ENCODE data around the gene ICA1L.
"Not testable (repeated sequence)": the region's sequence is repeated elsewhere in the genome, so short reads cannot be mapped to it uniquely, and the experiment has no call there.

DNA sequence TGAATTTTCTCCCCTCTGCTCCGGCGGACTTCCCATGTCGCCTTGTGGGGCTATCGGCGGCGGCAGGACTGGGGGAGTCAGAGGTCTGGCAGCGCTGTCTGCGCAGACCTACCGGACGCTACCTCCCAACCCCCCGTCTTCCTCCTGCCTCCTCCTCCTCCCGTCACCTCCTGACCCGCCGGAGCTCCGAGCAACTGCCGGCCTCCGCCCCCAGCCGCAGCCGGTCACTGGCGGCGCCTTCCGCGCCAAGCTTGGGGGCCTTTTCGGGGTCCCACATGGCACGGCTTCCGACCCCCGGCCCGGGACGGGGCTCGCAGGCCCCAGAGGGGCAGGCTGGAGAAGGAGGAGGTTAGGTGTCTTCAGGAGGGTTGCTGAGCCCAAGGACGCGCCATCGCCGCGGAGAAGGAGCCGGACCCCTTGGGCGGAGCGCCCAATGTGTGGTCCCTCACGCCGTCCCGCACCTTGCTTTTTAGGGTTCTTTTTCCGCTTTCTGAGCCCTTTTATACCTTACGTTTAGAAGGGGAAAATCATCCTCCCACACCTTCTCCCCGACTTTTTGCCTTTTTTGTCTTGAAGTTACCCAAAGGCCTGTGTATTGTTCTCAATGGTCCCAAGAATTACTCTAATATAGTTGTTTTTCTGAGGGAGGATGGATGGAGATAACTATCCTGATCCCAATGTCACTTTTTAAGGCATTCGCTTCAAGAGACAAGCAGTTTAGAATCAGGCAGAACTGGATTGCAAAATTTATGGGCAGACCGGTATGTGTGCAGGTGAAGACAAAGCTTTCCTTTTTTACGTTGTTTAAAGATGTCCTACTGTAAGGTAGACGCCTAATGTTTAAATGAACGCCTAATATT, 41.0 kb upstream of the ICA1L start:
- not testable (repeated sequence) for TF ChIP-seq ZNF8 (CRISPR knock-in tag; IDR thresholded peaks at IDR 0.05); ARNTL (CRISPR knock-in tag; IDR thresholded peaks at IDR 0.05; ENCODE audit: borderline replicate concordance, low read depth); GLIS3 (CRISPR knock-in tag; IDR thresholded peaks at IDR 0.05); ZNF565 (CRISPR knock-in tag; conservative IDR thresholded peaks at IDR 0.05; ENCODE audit: low read depth); ZFP30 (CRISPR knock-in tag; IDR thresholded peaks at IDR 0.05); PPARA (CRISPR knock-in tag; IDR thresholded peaks at IDR 0.05; ENCODE audit: borderline replicate concordance); ZNF70 (CRISPR knock-in tag; IDR thresholded peaks at IDR 0.05); ZFP3 (CRISPR knock-in tag; IDR thresholded peaks at IDR 0.05); BACH2 (CRISPR knock-in tag; IDR thresholded peaks at IDR 0.05; ENCODE audit: borderline replicate concordance); ZC3H10 (CRISPR knock-in tag; IDR thresholded peaks at IDR 0.05)
- TF ChIP-seq, protein P1, sequence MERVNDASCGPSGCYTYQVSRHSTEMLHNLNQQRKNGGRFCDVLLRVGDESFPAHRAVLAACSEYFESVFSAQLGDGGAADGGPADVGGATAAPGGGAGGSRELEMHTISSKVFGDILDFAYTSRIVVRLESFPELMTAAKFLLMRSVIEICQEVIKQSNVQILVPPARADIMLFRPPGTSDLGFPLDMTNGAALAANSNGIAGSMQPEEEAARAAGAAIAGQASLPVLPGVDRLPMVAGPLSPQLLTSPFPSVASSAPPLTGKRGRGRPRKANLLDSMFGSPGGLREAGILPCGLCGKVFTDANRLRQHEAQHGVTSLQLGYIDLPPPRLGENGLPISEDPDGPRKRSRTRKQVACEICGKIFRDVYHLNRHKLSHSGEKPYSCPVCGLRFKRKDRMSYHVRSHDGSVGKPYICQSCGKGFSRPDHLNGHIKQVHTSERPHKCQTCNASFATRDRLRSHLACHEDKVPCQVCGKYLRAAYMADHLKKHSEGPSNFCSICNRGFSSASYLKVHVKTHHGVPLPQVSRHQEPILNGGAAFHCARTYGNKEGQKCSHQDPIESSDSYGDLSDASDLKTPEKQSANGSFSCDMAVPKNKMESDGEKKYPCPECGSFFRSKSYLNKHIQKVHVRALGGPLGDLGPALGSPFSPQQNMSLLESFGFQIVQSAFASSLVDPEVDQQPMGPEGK (CRISPR knock-in tag; IDR thresholded peaks at IDR 0.05; ENCODE audit: borderline replicate concordance): not testable (repeated sequence)
- TF ChIP-seq, protein P2, sequence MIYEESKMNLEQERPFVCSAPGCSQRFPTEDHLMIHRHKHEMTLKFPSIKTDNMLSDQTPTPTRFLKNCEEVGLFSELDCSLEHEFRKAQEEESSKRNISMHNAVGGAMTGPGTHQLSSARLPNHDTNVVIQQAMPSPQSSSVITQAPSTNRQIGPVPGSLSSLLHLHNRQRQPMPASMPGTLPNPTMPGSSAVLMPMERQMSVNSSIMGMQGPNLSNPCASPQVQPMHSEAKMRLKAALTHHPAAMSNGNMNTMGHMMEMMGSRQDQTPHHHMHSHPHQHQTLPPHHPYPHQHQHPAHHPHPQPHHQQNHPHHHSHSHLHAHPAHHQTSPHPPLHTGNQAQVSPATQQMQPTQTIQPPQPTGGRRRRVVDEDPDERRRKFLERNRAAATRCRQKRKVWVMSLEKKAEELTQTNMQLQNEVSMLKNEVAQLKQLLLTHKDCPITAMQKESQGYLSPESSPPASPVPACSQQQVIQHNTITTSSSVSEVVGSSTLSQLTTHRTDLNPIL (CRISPR knock-in tag; IDR thresholded peaks at IDR 0.05; ENCODE audit: low read depth): not testable (repeated sequence)
- TF ChIP-seq, protein P3, sequence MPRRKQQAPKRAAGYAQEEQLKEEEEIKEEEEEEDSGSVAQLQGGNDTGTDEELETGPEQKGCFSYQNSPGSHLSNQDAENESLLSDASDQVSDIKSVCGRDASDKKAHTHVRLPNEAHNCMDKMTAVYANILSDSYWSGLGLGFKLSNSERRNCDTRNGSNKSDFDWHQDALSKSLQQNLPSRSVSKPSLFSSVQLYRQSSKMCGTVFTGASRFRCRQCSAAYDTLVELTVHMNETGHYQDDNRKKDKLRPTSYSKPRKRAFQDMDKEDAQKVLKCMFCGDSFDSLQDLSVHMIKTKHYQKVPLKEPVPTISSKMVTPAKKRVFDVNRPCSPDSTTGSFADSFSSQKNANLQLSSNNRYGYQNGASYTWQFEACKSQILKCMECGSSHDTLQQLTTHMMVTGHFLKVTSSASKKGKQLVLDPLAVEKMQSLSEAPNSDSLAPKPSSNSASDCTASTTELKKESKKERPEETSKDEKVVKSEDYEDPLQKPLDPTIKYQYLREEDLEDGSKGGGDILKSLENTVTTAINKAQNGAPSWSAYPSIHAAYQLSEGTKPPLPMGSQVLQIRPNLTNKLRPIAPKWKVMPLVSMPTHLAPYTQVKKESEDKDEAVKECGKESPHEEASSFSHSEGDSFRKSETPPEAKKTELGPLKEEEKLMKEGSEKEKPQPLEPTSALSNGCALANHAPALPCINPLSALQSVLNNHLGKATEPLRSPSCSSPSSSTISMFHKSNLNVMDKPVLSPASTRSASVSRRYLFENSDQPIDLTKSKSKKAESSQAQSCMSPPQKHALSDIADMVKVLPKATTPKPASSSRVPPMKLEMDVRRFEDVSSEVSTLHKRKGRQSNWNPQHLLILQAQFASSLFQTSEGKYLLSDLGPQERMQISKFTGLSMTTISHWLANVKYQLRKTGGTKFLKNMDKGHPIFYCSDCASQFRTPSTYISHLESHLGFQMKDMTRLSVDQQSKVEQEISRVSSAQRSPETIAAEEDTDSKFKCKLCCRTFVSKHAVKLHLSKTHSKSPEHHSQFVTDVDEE (CRISPR knock-in tag; IDR thresholded peaks at IDR 0.05): not testable (repeated sequence)

Measured in SK-N-SH treated with all-trans-retinoic acid at 6 μM for 48 hours (cell line).